GM10248 (cell line): Measurements from ENCODE around the gene DOCK1.

Experiments
- CTCF ChIA-PET: fragments of 300-600 bp; sonication (Branson Sonifier 250); formaldehyde crosslinking; extraction: SDS; loops from one replicate; lab custom pipeline; 2021; ENCODE audit warnings: antibody characterized with exemption; lab: Yijun Ruan, JAX
- POLR2A ChIA-PET: fragments of 350-650 bp; sonication (Branson Sonifier 250); formaldehyde crosslinking; extraction: SDS; loops from one replicate; lab custom pipeline; 2020; ENCODE audit warnings: antibody characterized with exemption; lab: Yijun Ruan, JAX
- DNase-seq: peaks from one replicate; pipeline ENCODE4 v3.0.0; 2012; ENCODE audit errors: extremely low spot score
- CTCF ChIP-seq: IDR thresholded peaks from 2 replicates; pipeline ENCODE4 v1.5.1; 2012; ENCODE audit warnings: mild to moderate bottlenecking, low read depth; ENCODE audit errors: extremely low read depth, missing control alignments, control extremely low read depth

DOCK1 gene

GRCh38 chr10:127012769-127013152, 107.5 kb downstream of the DOCK1 start:
- no peak for TF ChIP-seq CTCF
- DNase-seq: no peak
- CTCF ChIA-PET: no interaction called here
- POLR2A ChIA-PET: no interaction called here

GRCh38 chr10:127013211-127013656, 108.0 kb downstream of the DOCK1 start:
- no peak for DNase-seq
- CTCF ChIA-PET: no interaction called here
- TF ChIP-seq CTCF: no peak
- POLR2A ChIA-PET: no interaction called here

- POLR2A ChIA-PET: no interaction called here
- CTCF ChIA-PET: interaction anchor here (1.0 kb wide), 1 partner anchor 41 kb away, joined by 3 read pairs; no protein-coding TSS in a partner anchor
- no peak for TF ChIP-seq CTCF
- DNase-seq: no peak
These were observed 108.7 kb downstream of the DOCK1 start for GRCh38 chr10:127013691-127014473.

- POLR2A ChIA-PET: no interaction called here
- CTCF ChIA-PET: interaction anchor here (1.0 kb wide), 1 partner anchor 41 kb away, joined by 3 read pairs; no protein-coding TSS in a partner anchor
- no peak for TF ChIP-seq CTCF
- DNase-seq: no peak
These were observed 109.4 kb downstream of the DOCK1 start for GRCh38 chr10:127014671-127015070.

GRCh38 chr10:127015373-127015772, 110.1 kb downstream of the DOCK1 start:
- CTCF ChIA-PET: interaction anchor here (1.0 kb wide), 1 partner anchor 40 kb away, joined by 3 read pairs; no protein-coding TSS in a partner anchor
- POLR2A ChIA-PET: no interaction called here
- no peak for TF ChIP-seq CTCF
- no peak for DNase-seq

GRCh38 chr10:127016331-127016730, 111.1 kb downstream of the DOCK1 start:
- ChIA-PET CTCF (no interaction called here), POLR2A (no interaction called here)
- no peak for DNase-seq
- TF ChIP-seq CTCF: no peak
